ENCODE measurements around the gene PIGO.

GRCh38 chr9:35089434-35089833 is 7.0 kb downstream of the PIGO start:
- TF ChIP-seq CTCF (conservative IDR thresholded peaks at IDR 0.05; ENCODE audit: low read depth in 2 of 2) (no peak), REST (IDR thresholded peaks at IDR 0.05; ENCODE audit: unreplicated experiment) (no peak), POLR2AphosphoS5 (IDR thresholded peaks at IDR 0.05; ENCODE audit: low read depth) (no peak), ETS1 (IDR thresholded peaks at IDR 0.05) (no peak), EZH2 (IDR thresholded peaks at IDR 0.05; ENCODE audit: low read depth, unreplicated experiment) (no peak), JUNB (IDR thresholded peaks at IDR 0.05; ENCODE audit: unreplicated experiment) (no peak), EZH2phosphoT487 (IDR thresholded peaks at IDR 0.05; ENCODE audit: unreplicated experiment) (no peak)

Data from GM23338 (cell line).